Progenitor cell of endocrine pancreas (in vitro differentiated cells): ENCODE data around the gene ZNF789. TPM values are rescaled to one million over a fixed set of nuclear protein-coding genes. Genes with fewer than 3 reads are reported as not detected.

ENCODE experiments used
- DNase-seq: peaks from one replicate; pipeline ENCODE4 v3.0.0; 2021; ENCODE audit warnings: low spot score; ENCODE audit not compliant: unreplicated experiment
- H3K27ac Mint-ChIP-seq: 2 replicates; pipeline ENCODE4 v1.8.0; 2021; ENCODE audit warnings: mild to moderate bottlenecking, moderate library complexity, mixed read lengths
- H3K27me3 Mint-ChIP-seq: 2 replicates; pipeline ENCODE4 v1.8.0; 2021; ENCODE audit warnings: mixed read lengths
- H3K36me3 Mint-ChIP-seq: 2 replicates; pipeline ENCODE4 v1.8.0; 2022; ENCODE audit warnings: mixed read lengths; ENCODE audit not compliant: insufficient read depth
- H3K4me1 Mint-ChIP-seq: 2 replicates; pipeline ENCODE4 v1.8.0; 2021; ENCODE audit warnings: low read depth, mixed read lengths
- H3K4me3 Mint-ChIP-seq: 2 replicates; pipeline ENCODE4 v1.8.0; 2021; ENCODE audit warnings: low read depth, mild to moderate bottlenecking, moderate library complexity, mixed read lengths
- H3K9me3 Mint-ChIP-seq: 2 replicates; pipeline ENCODE4 v1.8.0; 2021; ENCODE audit warnings: low read depth, mixed read lengths
- total RNA-seq: library from RNA; stranded (reverse); gene quantifications from 2 replicates; pipeline ENCODE4 v1.2.1, GENCODE V29; 2021
- TF ChIP-seq, protein P1 (sequence below): fragments of 200-600 bp; sonication (generic); IDR thresholded peaks from one replicate; pipeline ENCODE4 v1.5.0; 2021; ENCODE audit warnings: antibody characterized with exemption, mild to moderate bottlenecking; ENCODE audit not compliant: unreplicated experiment

ZNF789 gene
- total RNA-seq, 1 donor from 2014 or later = 27.4 TPM

DNA sequence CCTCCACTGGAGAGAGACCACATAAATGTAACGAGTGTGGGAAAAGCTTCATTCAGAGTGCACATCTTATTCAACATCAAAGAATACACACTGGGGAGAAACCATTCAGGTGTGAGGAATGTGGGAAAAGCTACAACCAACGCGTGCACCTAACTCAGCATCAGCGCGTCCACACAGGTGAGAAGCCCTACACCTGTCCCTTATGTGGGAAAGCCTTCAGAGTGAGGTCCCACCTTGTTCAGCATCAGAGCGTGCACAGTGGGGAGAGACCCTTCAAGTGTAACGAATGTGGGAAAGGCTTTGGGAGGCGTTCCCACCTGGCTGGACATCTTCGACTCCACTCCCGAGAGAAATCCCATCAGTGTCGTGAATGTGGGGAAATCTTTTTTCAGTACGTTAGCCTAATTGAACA, 58.7 kb downstream of the ZNF789 start:
- TF ChIP-seq, protein P1, sequence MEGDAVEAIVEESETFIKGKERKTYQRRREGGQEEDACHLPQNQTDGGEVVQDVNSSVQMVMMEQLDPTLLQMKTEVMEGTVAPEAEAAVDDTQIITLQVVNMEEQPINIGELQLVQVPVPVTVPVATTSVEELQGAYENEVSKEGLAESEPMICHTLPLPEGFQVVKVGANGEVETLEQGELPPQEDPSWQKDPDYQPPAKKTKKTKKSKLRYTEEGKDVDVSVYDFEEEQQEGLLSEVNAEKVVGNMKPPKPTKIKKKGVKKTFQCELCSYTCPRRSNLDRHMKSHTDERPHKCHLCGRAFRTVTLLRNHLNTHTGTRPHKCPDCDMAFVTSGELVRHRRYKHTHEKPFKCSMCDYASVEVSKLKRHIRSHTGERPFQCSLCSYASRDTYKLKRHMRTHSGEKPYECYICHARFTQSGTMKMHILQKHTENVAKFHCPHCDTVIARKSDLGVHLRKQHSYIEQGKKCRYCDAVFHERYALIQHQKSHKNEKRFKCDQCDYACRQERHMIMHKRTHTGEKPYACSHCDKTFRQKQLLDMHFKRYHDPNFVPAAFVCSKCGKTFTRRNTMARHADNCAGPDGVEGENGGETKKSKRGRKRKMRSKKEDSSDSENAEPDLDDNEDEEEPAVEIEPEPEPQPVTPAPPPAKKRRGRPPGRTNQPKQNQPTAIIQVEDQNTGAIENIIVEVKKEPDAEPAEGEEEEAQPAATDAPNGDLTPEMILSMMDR = no peak
- no peak for DNase-seq
- Mint-ChIP-seq H3K9me3 (peaks cover 50% of the 10 kb centered on the region), H3K27ac (peak overlapping the region; percentile 49), H3K4me1 (no peaks in the 10 kb centered on the region), H3K4me3 (no peak overlapping the region), H3K27me3 (no peaks in the 10 kb centered on the region), H3K36me3 (peaks cover 72% of the 10 kb centered on the region)

DNA sequence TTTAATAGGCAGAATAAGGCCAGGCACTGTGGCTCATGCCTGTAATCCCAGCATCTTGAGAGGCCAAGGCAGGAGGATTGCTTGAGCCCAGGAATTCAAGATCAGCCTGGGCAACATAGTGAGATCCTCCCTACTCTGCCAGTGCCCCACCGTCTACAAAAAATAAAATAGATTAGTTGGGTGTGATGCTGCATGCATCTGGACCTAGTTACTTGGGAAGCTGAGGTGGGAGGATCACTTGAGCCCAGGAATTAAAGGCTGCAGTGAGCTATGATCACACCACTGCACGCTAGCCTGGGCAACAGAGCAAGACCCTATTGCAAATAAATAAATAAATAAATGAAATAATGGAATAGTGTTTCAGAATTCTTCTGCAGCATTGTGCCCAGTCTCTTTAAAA, 63.0 kb downstream of the ZNF789 start:
- Mint-ChIP-seq H3K4me3 (no peak overlapping the region), H3K36me3 (peaks cover 43% of the 10 kb centered on the region), H3K27ac (no peak overlapping the region), H3K4me1 (no peaks in the 10 kb centered on the region), H3K27me3 (no peaks in the 10 kb centered on the region), H3K9me3 (peaks cover 56% of the 10 kb centered on the region)
- TF ChIP-seq, protein P1 = no peak
- DNase-seq = no peak

Other genes starting within 250 kb of the ZNF789 start
- not detected in 2 replicates for gene MYH16, start 200.1 kb upstream of the ZNF789 start, total RNA-seq
- gene ARPC1A, start 147.0 kb upstream of the ZNF789 start, total RNA-seq = 135 and 140 TPM in 2 replicates
- 27.5 and 28.2 TPM in 2 replicates for gene ARPC1B, start 98.2 kb upstream of the ZNF789 start, total RNA-seq
- gene PDAP1, start 64.3 kb upstream of the ZNF789 start, total RNA-seq = 128 TPM in 2 replicates
- gene BUD31, start 63.9 kb upstream of the ZNF789 start, total RNA-seq = 97.2 and 102 TPM in 2 replicates
- 12.0 and 16.8 TPM in 2 replicates for gene PTCD1, start 34.1 kb upstream of the ZNF789 start, total RNA-seq
- 77.4 and 86.9 TPM in 2 replicates for gene CPSF4, start 33.9 kb upstream of the ZNF789 start, total RNA-seq
- gene ATP5MF, start 6.7 kb upstream of the ZNF789 start, total RNA-seq = 328 and 330 TPM in 2 replicates
- 23.7 and 24.8 TPM in 2 replicates for gene ZNF394, start 27.4 kb downstream of the ZNF789 start, total RNA-seq
- 14.7 and 15.2 TPM in 2 replicates for gene ZKSCAN5, start 31.8 kb downstream of the ZNF789 start, total RNA-seq
- gene FAM200A, start 79.2 kb downstream of the ZNF789 start, total RNA-seq = 12.5 and 12.9 TPM in 2 replicates
- 70.9 and 72.6 TPM in 2 replicates for gene ZNF655, start 85.8 kb downstream of the ZNF789 start, total RNA-seq
- 0.91 and 1.4 TPM in 2 replicates for gene TMEM225B, start 125.4 kb downstream of the ZNF789 start, total RNA-seq
- 26.4 and 27.9 TPM in 2 replicates for gene ZSCAN25, start 144.1 kb downstream of the ZNF789 start, total RNA-seq
- 4.2 and 4.6 TPM in 2 replicates for gene CYP3A5, start 207.1 kb downstream of the ZNF789 start, total RNA-seq